Hepatocyte (in vitro differentiated cells): ENCODE results near the gene PCDHB14.
"Not testable (repeated sequence)": the region's sequence is repeated elsewhere in the genome, so short reads cannot be mapped to it uniquely, and the experiment has no call there.

ENCODE experiments used
- EZH2 ChIP-seq: fragments of 200-600 bp; sonication (generic); IDR thresholded peaks from 2 replicates; pipeline ENCODE4 v1.6.1; 2016; ENCODE audit warnings: antibody characterized with exemption, mild to moderate bottlenecking, borderline replicate concordance
- EZH2phosphoT487 ChIP-seq: fragments of 200-600 bp; sonication (generic); IDR thresholded peaks from one replicate; pipeline ENCODE4 v1.6.1; 2018; ENCODE audit warnings: antibody characterized with exemption, mild to moderate bottlenecking, low read depth, moderate library complexity; ENCODE audit not compliant: unreplicated experiment, severe bottlenecking

DNA sequence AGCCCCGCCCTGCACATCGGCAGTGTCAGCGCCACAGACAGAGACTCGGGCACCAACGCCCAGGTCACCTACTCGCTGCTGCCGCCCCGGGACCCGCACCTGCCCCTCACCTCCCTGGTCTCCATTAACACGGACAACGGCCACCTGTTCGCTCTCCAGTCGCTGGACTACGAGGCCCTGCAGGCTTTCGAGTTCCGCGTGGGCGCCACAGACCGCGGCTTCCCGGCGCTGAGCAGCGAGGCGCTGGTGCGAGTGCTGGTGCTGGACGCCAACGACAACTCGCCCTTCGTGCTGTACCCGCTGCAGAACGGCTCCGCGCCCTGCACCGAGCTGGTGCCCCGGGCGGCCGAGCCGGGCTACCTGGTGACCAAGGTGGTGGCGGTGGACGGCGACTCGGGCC, 23.8 kb downstream of the PCDHB14 start:
- not testable (repeated sequence) for TF ChIP-seq EZH2, EZH2phosphoT487
